B cell (primary cell): ENCODE results near the gene ZNF33A. TPM values are rescaled to one million over a fixed set of nuclear protein-coding genes. Genes with fewer than 3 reads are reported as not detected.

Source experiments
- ATAC-seq: fragments of 200-7000 bp; cut with Tn5 transposase; one replicate; pipeline ENCODE4 v1.10.0; 2021; ENCODE audit warnings: low read depth, mild to moderate bottlenecking, moderate number of reproducible peaks, moderate library complexity
- CTCF ChIA-PET: fragments of 350-600 bp; sonication (Branson Sonifier 250); formaldehyde crosslinking; loops from one replicate; lab custom pipeline; 2021; ENCODE audit warnings: antibody characterized with exemption, inconsistent platforms; lab: Charles Lee
- POLR2A ChIA-PET: fragments of 350-600 bp; sonication (Branson Sonifier 250); formaldehyde crosslinking; loops from one replicate; lab custom pipeline; 2021; ENCODE audit warnings: antibody characterized with exemption; lab: Charles Lee
- DNase-seq: peaks from one replicate; pipeline ENCODE4 v3.0.0; 2013
- H2AFZ ChIP-seq: 2 replicates; pipeline ENCODE4 v1.6.1; 2012; ENCODE audit warnings: mild to moderate bottlenecking, low read depth, low read length; ENCODE audit not compliant: insufficient read depth, poor library complexity, severe bottlenecking
- H3K27ac ChIP-seq, 2 donors: 1 replicate in 1 of 2; 2 replicates in 1 of 2; pipeline ENCODE4 v1.5.1; 2012 to 2013; ENCODE audit warnings: low read length in 2 of 2, mild to moderate bottlenecking in 2 of 2, moderate library complexity in 1 of 2
- H3K27me3 ChIP-seq, 4 experiments: fragments of 200-600 bp in 1 of 4; sonication (generic) in 1 of 4; replicated peaks in 1 of 4; 1 replicate in 2 of 4; 2 replicates in 2 of 4; pipeline versions ENCODE4 v1.6.1 to v1.7.0; 2013 to 2016; ENCODE audit warnings: low read length in 3 of 4, mild to moderate bottlenecking in 2 of 4, mixed read lengths in 1 of 4, moderate library complexity in 1 of 4; ENCODE audit not compliant: insufficient read depth in 4 of 4, control insufficient read depth in 3 of 4; ENCODE audit errors: control extremely low read depth in 1 of 4
- H3K36me3 ChIP-seq, 2 experiments: replicated peaks in 1 of 2; 1 replicate in 1 of 2; 2 replicates in 1 of 2; pipeline versions ENCODE4 v1.6.1 to v1.7.1; 2013; ENCODE audit warnings: low read length in 1 of 2; ENCODE audit not compliant: insufficient read depth in 2 of 2, control insufficient read depth in 1 of 2; ENCODE audit errors: control extremely low read depth in 1 of 2, extremely low read depth in 1 of 2
- H3K4me1 ChIP-seq, 2 donors: fragments of 200-600 bp in 1 of 2; sonication (generic) in 1 of 2; 1 replicate in 1 of 2; 2 replicates in 1 of 2; pipeline versions ENCODE4 v1.5.1 to v1.6.1; 2013 to 2017; ENCODE audit warnings: low read length in 2 of 2; ENCODE audit not compliant: control insufficient read depth in 2 of 2, insufficient read depth in 2 of 2
- H3K4me2 ChIP-seq: replicated peaks from 2 replicates; pipeline ENCODE3; 2012; ENCODE audit warnings: mild to moderate bottlenecking, low read depth, low read length; ENCODE audit not compliant: poor library complexity, severe bottlenecking
- H3K4me3 ChIP-seq, 5 experiments: fragments of 200-600 bp in 1 of 5; sonication (generic) in 1 of 5; 1 replicate in 3 of 5; 2 replicates in 2 of 5; pipeline versions ENCODE4 v1.5.1 to v1.7.0; 2011 to 2016; ENCODE audit warnings: low read length in 4 of 5, mild to moderate bottlenecking in 4 of 5, low read depth in 2 of 5, control low read depth in 1 of 5, moderate library complexity in 1 of 5; ENCODE audit not compliant: insufficient read depth in 1 of 5; ENCODE audit errors: control extremely low read depth in 1 of 5, extremely low read depth in 1 of 5
- H3K79me2 ChIP-seq: fragments of 200-600 bp; sonication (generic); one replicate; pipeline ENCODE4 v1.6.0; 2016; ENCODE audit warnings: low read length; ENCODE audit not compliant: control insufficient read depth, insufficient read depth
- H3K9ac ChIP-seq: fragments of 200-600 bp; sonication (generic); 2 replicates; pipeline ENCODE4 v1.6.1; 2017; ENCODE audit warnings: mild to moderate bottlenecking, low read length, moderate library complexity
- H3K9me3 ChIP-seq, 3 donors: one replicate each; pipeline versions ENCODE4 v1.6.1 to v1.7.1; 2013; ENCODE audit warnings: low read length in 2 of 3; ENCODE audit not compliant: control insufficient read depth in 2 of 3, insufficient read depth in 1 of 3; ENCODE audit errors: control extremely low read depth in 1 of 3
- H4K20me1 ChIP-seq: 2 replicates; pipeline ENCODE4 v1.6.0; 2012; ENCODE audit warnings: mild to moderate bottlenecking, low read length; ENCODE audit not compliant: insufficient read depth, control insufficient read depth, poor library complexity, severe bottlenecking
- H3K27ac Mint-ChIP-seq: one replicate; pipeline ENCODE4 v1.8.0; 2021; ENCODE audit warnings: mixed read lengths
- H3K27me3 Mint-ChIP-seq: one replicate; pipeline ENCODE4 v1.8.0; 2021; ENCODE audit warnings: mixed read lengths
- H3K4me1 Mint-ChIP-seq: one replicate; pipeline ENCODE4 v1.8.0; 2021; ENCODE audit warnings: mixed read lengths
- H3K4me3 Mint-ChIP-seq: one replicate; pipeline ENCODE4 v1.8.0; 2021; ENCODE audit warnings: mixed read lengths
- H3K9me3 Mint-ChIP-seq: one replicate; pipeline ENCODE4 v1.8.0; 2022; ENCODE audit warnings: mixed read lengths; ENCODE audit not compliant: insufficient read depth
- CTCF ChIP-seq: fragments of 200-600 bp; IDR thresholded peaks from one replicate; pipeline ENCODE4 v1.8.0; 2022; ENCODE audit warnings: antibody characterized with exemption, mild to moderate bottlenecking
- EZH2 ChIP-seq: IDR thresholded peaks from 2 replicates; pipeline ENCODE4 v1.6.1; 2012; ENCODE audit warnings: borderline replicate concordance, low read depth, mild to moderate bottlenecking, moderate library complexity, low read length; ENCODE audit not compliant: insufficient read depth, poor library complexity, severe bottlenecking
- WGBS: methylation state at CpG from one replicate; pipeline ENCODE4 v1.1.5; 2013; ENCODE audit warnings: missing lambda C conversion rate; ENCODE audit not compliant: insufficient coverage; 5-methylcytosine and 5-hydroxymethylcytosine counted together
- intact Hi-C: fragments of 100-400 bp; cut with micrococcal nuclease; formaldehyde crosslinking; loops from one replicate; pipeline ENCODE4 v1.10.0; 2022
- polyA plus RNA-seq: library from polyadenylated mRNA; depleted of rRNA; stranded (reverse); fragments of >200 nt; gene quantifications from 2 replicates; pipeline ENCODE4 v1.2.3, GENCODE V29; 2012
- total RNA-seq, 2 donors: library from RNA; stranded (reverse); fragments of 120-200 nt in 1 of 2; gene quantifications; 1 replicate in 1 of 2; 2 replicates in 1 of 2; pipeline versions ENCODE4 v1.2.3 to v1.2.4, GENCODE V29; 2013 to 2022

The ZNF33A gene
- total and polyA plus RNA-seq, 2 donors (not counting 1 experiment from before 2014, with no cell fraction given), result 20.3 to 86.6 TPM

DNA sequence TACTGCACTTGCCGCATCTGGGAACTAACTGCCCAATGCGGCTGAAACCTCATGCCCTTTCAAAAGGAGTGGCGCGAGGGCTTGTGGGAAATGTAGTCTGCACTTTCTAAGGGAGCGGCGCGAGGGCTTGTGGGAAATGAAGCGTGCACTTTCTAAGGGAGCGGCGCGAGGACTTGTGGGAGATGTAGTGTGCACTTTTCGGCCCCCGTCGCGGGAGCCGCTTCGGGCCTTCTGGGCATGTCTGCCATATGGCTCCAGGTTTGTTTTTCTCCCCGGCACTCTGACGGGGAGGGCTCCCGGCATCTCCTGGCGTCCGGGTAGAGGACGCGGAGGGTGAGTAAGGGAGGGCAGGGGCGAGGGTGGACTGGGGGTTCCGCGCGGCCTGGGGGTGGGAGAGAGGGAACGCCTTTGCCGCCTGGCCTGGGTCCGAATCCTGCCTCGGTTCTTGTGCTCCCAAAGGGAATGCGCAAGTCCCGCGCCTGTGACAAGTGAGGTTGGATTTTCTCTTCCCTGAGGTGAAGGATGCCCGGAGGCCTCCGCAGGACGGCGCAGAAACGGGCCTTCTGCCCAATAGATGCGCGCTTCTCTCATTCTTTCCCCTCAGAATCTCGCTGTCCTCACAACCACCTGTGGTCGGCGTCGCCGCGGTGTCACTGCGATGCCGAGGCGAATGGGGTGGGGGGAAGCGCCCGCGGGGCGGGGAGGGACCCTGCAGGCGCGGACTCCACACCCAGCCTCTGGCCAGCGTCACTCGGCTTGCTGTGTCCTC is 83.9 kb downstream of the ZNF33A start, which contains the start of gene ZNF37A:
Gene ZNF37A, plus strand, starts transcription at position 180 of the 769 bp plus-strand sequence. CDS start 2,281 bp downstream, outside the sequence.
- Histone ChIP-seq H3K27ac (peak within 1 kb of the TSS; percentile 84 to 88), H3K36me3 (peaks cover 3 to 23% of the 10 kb centered on the region in 2 experiments), H3K9ac (peak within 1 kb of the TSS; percentile 88), H3K4me1 (peaks cover 13 to 17% of the 10 kb centered on the region in 2 donors), H4K20me1 (no peaks in the 10 kb centered on the region), H3K27me3 (no peaks in the 10 kb centered on the region), H3K4me3 (peak within 1 kb of the TSS; percentile 81 to 91 (median 89)), H3K4me2 (peak within 1 kb of the TSS; percentile 85), H2AFZ (peak within 1 kb of the TSS; percentile 95), H3K9me3 (peaks cover 0 to 4% (median 1%) of the 10 kb centered on the region in 3 donors), H3K79me2 (peaks cover 15% of the 10 kb centered on the region)
- CTCF ChIA-PET, result interaction anchor here (0.8 to 1.8 kb wide), 3 partner anchors 84 to 119 kb away, joined by 3 to 7 read pairs (median 3); partner anchors contain the start of genes ZNF25 and ZNF33A
- TF ChIP-seq CTCF (no peak), EZH2 (no peak)
- DNase-seq (peak; percentile 93), ATAC-seq (peak; percentile 98)
- Mint-ChIP-seq H3K27me3 (no peaks in the 10 kb centered on the region), H3K4me3 (peak within 1 kb of the TSS; percentile 92), H3K27ac (peak within 1 kb of the TSS; percentile 90), H3K4me1 (peaks cover 22% of the 10 kb centered on the region), H3K9me3 (no peaks in the 10 kb centered on the region)
- POLR2A ChIA-PET, result interaction anchor here (0.8 kb wide), 1 partner anchor 119 kb away, joined by 3 read pairs; no protein-coding TSS in a partner anchor
- WGBS, result under 1% methylated on average over 54 of the region's 59 CpGs
- intact Hi-C loops, result loop anchor here (1.0 kb wide), 5 partner anchors 56 to 308 kb away; partner anchors contain the start of genes ZNF248, ZNF25 and ZNF33A
